ENCODE results near the gene DBNL. TPM values are rescaled to one million over a fixed set of nuclear protein-coding genes. Genes with fewer than 3 reads are reported as not detected.

Gene DBNL
- total RNA-seq, 4 donors from 2014 or later, result 113 to 139 (median 126) TPM

DNA sequence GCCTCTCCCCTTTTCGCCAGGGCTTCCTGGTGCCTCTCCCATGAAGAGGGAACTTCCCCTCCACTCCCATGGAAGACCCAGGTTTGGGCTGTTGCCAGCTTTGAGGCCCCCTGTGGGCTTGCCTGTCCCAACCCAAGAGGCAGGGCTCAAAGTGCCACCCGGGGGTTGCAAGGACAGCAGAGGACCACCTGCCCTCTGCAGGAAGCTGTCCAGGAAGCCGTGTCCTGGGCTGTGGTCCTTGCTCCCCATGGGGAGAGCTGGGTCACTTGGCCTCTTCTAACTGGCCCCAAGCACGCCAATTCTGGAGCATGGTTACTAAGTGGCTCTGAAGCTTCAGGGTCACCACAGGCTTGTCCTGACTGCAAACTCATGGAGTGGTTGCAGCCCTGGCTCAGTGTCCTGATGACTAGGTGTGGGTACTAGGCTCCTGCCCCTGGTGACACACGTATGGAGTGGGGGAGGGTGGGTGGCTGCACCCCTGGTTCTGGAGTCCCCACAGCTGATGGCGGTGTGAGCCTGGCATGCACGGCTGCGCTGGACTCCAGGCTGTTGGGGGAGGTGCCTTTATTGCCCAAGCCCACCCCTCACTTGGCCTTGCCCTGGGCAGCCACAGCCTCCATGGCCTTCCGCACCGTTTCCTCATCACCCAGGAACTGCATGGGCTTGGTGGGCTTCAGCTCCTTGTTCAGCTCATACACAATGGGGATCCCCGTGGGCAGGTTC is 17.8 kb downstream of the DBNL start:
- DNase-seq (ENCODE audit: low spot score in 2 of 2), result peak in 1 of 2 donors; percentile 13
- 77 to 91% methylated on average over 4 to 6 of the region's 11 CpGs for WGBS, 2 donors
- Histone ChIP-seq H3K4me1 (peaks cover 0 to 36% (median 17%) of the 10 kb centered on the region in 4 donors), H3K36me3 (peaks cover 5 to 54% (median 36%) of the 10 kb centered on the region in 3 donors), H3K9me3 (no peaks in the 10 kb centered on the region), H3K4me3 (no peak overlapping the region), H3K27me3 (no peaks in the 10 kb centered on the region), H3K27ac (no peak overlapping the region)
- TF ChIP-seq, protein P1, sequence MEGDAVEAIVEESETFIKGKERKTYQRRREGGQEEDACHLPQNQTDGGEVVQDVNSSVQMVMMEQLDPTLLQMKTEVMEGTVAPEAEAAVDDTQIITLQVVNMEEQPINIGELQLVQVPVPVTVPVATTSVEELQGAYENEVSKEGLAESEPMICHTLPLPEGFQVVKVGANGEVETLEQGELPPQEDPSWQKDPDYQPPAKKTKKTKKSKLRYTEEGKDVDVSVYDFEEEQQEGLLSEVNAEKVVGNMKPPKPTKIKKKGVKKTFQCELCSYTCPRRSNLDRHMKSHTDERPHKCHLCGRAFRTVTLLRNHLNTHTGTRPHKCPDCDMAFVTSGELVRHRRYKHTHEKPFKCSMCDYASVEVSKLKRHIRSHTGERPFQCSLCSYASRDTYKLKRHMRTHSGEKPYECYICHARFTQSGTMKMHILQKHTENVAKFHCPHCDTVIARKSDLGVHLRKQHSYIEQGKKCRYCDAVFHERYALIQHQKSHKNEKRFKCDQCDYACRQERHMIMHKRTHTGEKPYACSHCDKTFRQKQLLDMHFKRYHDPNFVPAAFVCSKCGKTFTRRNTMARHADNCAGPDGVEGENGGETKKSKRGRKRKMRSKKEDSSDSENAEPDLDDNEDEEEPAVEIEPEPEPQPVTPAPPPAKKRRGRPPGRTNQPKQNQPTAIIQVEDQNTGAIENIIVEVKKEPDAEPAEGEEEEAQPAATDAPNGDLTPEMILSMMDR (IDR thresholded peaks at IDR 0.05), result no peak
- TF ChIP-seq EP300 (IDR thresholded peaks at IDR 0.05), result no peak

DNA sequence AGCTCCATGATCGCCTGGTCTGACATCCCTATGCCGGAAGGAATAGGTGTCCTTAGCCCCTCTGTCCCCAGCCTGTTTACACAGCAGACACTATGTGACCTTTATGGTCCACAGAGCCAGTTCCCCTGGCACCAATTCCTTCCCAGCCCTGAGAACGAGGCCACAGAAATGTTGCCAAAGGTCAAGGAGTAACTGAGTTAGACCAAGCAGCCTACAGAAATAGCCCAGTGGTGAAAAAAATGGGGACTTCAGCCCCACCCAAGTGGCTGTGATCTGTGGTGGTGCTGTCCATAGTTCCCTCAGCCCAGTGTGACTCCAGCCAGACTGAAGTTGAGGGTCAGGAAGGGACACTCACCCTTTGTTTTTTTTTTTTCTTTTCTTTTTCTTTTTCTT is 18.4 kb downstream of the DBNL start:
- 62 to 63% methylated on average over 3 of the region's 3 CpGs for WGBS, 2 donors
- Histone ChIP-seq H3K27me3 (no peaks in the 10 kb centered on the region), H3K9me3 (no peaks in the 10 kb centered on the region), H3K36me3 (peaks cover 2 to 48% (median 31%) of the 10 kb centered on the region in 3 donors), H3K27ac (no peak overlapping the region), H3K4me1 (peaks cover 0 to 36% (median 17%) of the 10 kb centered on the region in 4 donors), H3K4me3 (no peak overlapping the region)
- DNase-seq (ENCODE audit: low spot score in 2 of 2), result no peak
- TF ChIP-seq, protein P1 (IDR thresholded peaks at IDR 0.05), result no peak
- no peak for TF ChIP-seq POLR2A (IDR thresholded peaks at IDR 0.05)
- no peak for TF ChIP-seq EP300 (IDR thresholded peaks at IDR 0.05)

DNA sequence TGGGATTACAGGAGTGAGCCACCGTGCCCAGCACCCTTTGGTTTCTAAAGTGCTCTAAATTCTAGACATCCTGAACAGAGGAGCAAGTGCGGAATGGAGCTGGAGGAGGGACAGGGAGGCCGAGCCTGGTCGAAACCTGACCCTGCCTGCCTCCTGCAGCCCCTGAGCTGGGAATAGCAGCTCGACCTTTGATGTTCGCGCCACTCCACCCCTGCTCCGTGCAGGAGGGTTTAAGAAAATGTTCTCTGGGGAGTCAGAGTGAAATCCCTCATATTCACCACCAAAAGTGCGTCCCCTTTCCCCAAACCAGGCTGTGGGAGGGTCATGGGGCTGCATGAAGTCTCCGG is 19.0 kb downstream of the DBNL start:
- H3K4me1 ChIP-seq, result peaks cover 0 to 36% (median 17%) of the 10 kb centered on the region in 4 donors
- WGBS, 2 donors, result 40 to 43% methylated on average over 10 of the region's 10 CpGs

DNA sequence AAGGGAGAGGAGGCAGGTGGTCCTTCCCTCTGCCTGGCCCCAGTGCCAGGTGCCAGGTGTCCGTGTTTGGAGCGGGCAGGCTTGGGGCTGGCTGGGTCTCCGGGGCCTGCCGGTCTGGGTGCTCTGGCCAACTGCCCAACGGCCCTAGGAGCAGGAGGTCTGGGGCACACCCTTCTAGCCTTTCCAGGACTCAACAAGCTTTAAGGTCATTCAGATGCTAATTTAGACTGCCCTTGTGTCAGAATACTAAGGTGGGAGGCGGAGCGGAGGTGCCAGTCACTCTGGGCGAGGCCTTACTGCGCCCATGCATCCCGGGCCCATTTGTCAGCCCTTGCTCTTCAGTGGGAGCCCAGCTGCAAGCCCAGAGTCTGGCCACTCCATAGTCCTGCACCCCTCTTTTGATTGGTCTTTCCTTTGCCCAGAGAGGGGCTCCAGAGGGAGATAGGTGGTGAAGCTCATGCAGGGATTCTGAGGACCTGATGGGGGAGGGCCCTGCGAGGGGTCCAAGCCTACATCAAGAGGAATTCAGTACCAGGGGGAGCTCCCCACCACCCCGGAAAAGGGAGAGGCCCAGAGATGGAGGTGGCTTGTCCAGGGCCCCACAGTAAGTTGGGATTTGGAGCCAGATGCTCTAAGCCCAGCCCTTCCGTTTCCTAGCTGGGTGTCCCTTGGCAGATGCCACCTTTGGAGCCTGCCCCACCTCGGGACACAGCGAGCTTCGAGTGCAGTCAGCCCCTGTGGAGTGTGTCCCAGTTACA is 19.6 kb downstream of the DBNL start:
- DNase-seq (ENCODE audit: low spot score in 2 of 2), result no peak
- Histone ChIP-seq H3K27me3 (no peaks in the 10 kb centered on the region), H3K4me1 (peaks cover 0 to 36% (median 17%) of the 10 kb centered on the region in 4 donors), H3K27ac (no peak overlapping the region), H3K36me3 (peaks cover 2 to 37% (median 19%) of the 10 kb centered on the region in 3 donors), H3K9me3 (no peaks in the 10 kb centered on the region), H3K4me3 (no peak overlapping the region)
- TF ChIP-seq EP300 (IDR thresholded peaks at IDR 0.05) (no peak), POLR2A (IDR thresholded peaks at IDR 0.05) (no peak)
- TF ChIP-seq, protein P1 (IDR thresholded peaks at IDR 0.05), result no peak
- 36 to 49% methylated on average over 14 to 16 of the region's 16 CpGs for WGBS, 2 donors

More for the DNA sequence above, 19.0 kb downstream of the DBNL start:
- Histone ChIP-seq H3K36me3 (peaks cover 2 to 42% (median 25%) of the 10 kb centered on the region in 3 donors), H3K4me3 (no peak overlapping the region), H3K9me3 (no peaks in the 10 kb centered on the region), H3K27me3 (no peaks in the 10 kb centered on the region), H3K27ac (no peak overlapping the region)
- DNase-seq (ENCODE audit: low spot score in 2 of 2), result no peak
- TF ChIP-seq POLR2A (IDR thresholded peaks at IDR 0.05) (no peak), EP300 (IDR thresholded peaks at IDR 0.05) (no peak)
- TF ChIP-seq, protein P1 (IDR thresholded peaks at IDR 0.05), result no peak

Measured in tibial nerve (tissue), 4 donors.